Astrocyte (in vitro differentiated cells and primary cell): ENCODE data around the gene PEX11G. TPM values are rescaled to one million over a fixed set of nuclear protein-coding genes. Genes with fewer than 3 reads are reported as not detected.

ENCODE experiments used
- DNase-seq: peaks from one replicate; pipeline ENCODE4 v3.0.0-alpha.2; 2010; ENCODE audit warnings: low read depth
- FAIRE-seq: peaks from 2 replicates; lab custom pipeline; 2011; peaks lifted over from hg19 to GRCh38; lab: Jason Lieb, UNC
- H2AFZ ChIP-seq: 2 replicates; pipeline ENCODE4 v1.6.0; 2012; ENCODE audit warnings: low read depth, low read length, inconsistent platforms
- H3K27ac ChIP-seq: 2 replicates; pipeline ENCODE4 v1.5.1; 2011; ENCODE audit warnings: low read depth, low read length, inconsistent platforms
- H3K27me3 ChIP-seq: 2 replicates; pipeline ENCODE4 v1.6.0; 2011; ENCODE audit warnings: low read length, inconsistent platforms; ENCODE audit not compliant: insufficient read depth
- H3K36me3 ChIP-seq: 2 replicates; pipeline ENCODE4 v1.5.1; 2011; ENCODE audit warnings: low read length, inconsistent platforms; ENCODE audit not compliant: insufficient read depth
- H3K4me1 ChIP-seq: 2 replicates; pipeline ENCODE4 v1.5.1; 2011; ENCODE audit warnings: low read length, inconsistent platforms; ENCODE audit not compliant: insufficient read depth
- H3K4me2 ChIP-seq: 2 replicates; pipeline ENCODE4 v1.6.0; 2012; ENCODE audit warnings: low read length, inconsistent platforms
- H3K4me3 ChIP-seq: 2 replicates; pipeline ENCODE4 v1.5.1; 2011; ENCODE audit warnings: low read depth, mild to moderate bottlenecking, low read length, inconsistent platforms; ENCODE audit not compliant: insufficient read depth
- H3K79me2 ChIP-seq: 2 replicates; pipeline ENCODE4 v1.6.0; 2012; ENCODE audit warnings: mild to moderate bottlenecking, low read length, inconsistent platforms; ENCODE audit not compliant: insufficient read depth
- H3K9ac ChIP-seq: 2 replicates; pipeline ENCODE4 v1.6.0; 2012; ENCODE audit warnings: mild to moderate bottlenecking, low read length, inconsistent platforms
- H3K9me3 ChIP-seq: 2 replicates; pipeline ENCODE4 v1.5.1; 2012; ENCODE audit warnings: low read depth, mild to moderate bottlenecking, low read length, inconsistent platforms; ENCODE audit not compliant: insufficient read depth
- H4K20me1 ChIP-seq: 2 replicates; pipeline ENCODE4 v1.6.0; 2012; ENCODE audit warnings: low read length, inconsistent platforms; ENCODE audit not compliant: insufficient read depth
- H3K27ac Mint-ChIP-seq: one replicate; pipeline ENCODE4 v1.8.0; 2021; ENCODE audit warnings: mild to moderate bottlenecking, mixed read lengths; ENCODE audit not compliant: unreplicated experiment
- H3K27me3 Mint-ChIP-seq: one replicate; pipeline ENCODE4 v1.8.0; 2021; ENCODE audit warnings: low read depth, mixed read lengths; ENCODE audit not compliant: unreplicated experiment
- H3K36me3 Mint-ChIP-seq: one replicate; pipeline ENCODE4 v1.8.0; 2021; ENCODE audit warnings: low read depth, mixed read lengths; ENCODE audit not compliant: unreplicated experiment
- H3K4me1 Mint-ChIP-seq: one replicate; pipeline ENCODE4 v1.8.0; 2021; ENCODE audit warnings: low read depth, mixed read lengths; ENCODE audit not compliant: unreplicated experiment
- H3K4me3 Mint-ChIP-seq: one replicate; pipeline ENCODE4 v1.8.0; 2021; ENCODE audit warnings: mild to moderate bottlenecking, moderate library complexity, mixed read lengths; ENCODE audit not compliant: unreplicated experiment
- H3K9me3 Mint-ChIP-seq: one replicate; pipeline ENCODE4 v1.8.0; 2021; ENCODE audit warnings: mild to moderate bottlenecking, mixed read lengths; ENCODE audit not compliant: unreplicated experiment
- CTCF ChIP-seq: IDR thresholded peaks from 2 replicates; pipeline ENCODE4 v1.5.1; 2011; ENCODE audit warnings: low read depth, mild to moderate bottlenecking, inconsistent platforms, low read length, moderate library complexity; ENCODE audit not compliant: insufficient read depth
- EZH2 ChIP-seq: IDR thresholded peaks from 2 replicates; pipeline ENCODE4 v1.6.1; 2012; ENCODE audit warnings: mild to moderate bottlenecking, low read length, inconsistent platforms; ENCODE audit not compliant: insufficient read depth
- total RNA-seq: library from RNA; stranded (reverse); gene quantifications from 2 replicates; pipeline ENCODE4 v1.2.1, GENCODE V29; 2021

The PEX11G gene
- total RNA-seq, 1 donor from 2014 or later: 1.7 TPM

- Mint-ChIP-seq H3K4me1 (peaks cover 7% of the 10 kb centered on the region), H3K4me3 (peak overlapping the region; percentile 82), H3K9me3 (no peaks in the 10 kb centered on the region), H3K36me3 (no peaks in the 10 kb centered on the region), H3K27me3 (no peaks in the 10 kb centered on the region), H3K27ac (no peak overlapping the region)
- peak overlapping the region; percentile 14 for H3K27ac ChIP-seq
- peak overlapping the region; percentile 99 for H3K4me2 ChIP-seq
- no peaks in the 10 kb centered on the region for H3K27me3 ChIP-seq
- peak overlapping the region; percentile 72 for H3K4me3 ChIP-seq
- FAIRE-seq (no peak), DNase-seq (no peak)
- peaks cover 15% of the 10 kb centered on the region for H3K4me1 ChIP-seq
- peaks cover 4% of the 10 kb centered on the region for H3K36me3 ChIP-seq
- H3K79me2 ChIP-seq: peaks cover 22% of the 10 kb centered on the region
- H4K20me1 ChIP-seq: peaks cover 5% of the 10 kb centered on the region
- H3K9ac ChIP-seq: peak overlapping the region; percentile 84
- H2AFZ ChIP-seq: peak overlapping the region; percentile 81
- no peaks in the 10 kb centered on the region for H3K9me3 ChIP-seq
- TF ChIP-seq CTCF (no peak), EZH2 (no peak)
Measured at GRCh38 chr19:7522923-7523667, 34.3 kb upstream of the PEX11G start.

GRCh38 chr19:7522072-7522922, 33.5 kb upstream of the PEX11G start, which contains the start of gene MCOLN1:
Gene MCOLN1, plus strand, starts transcription at chr19:7522624. Its CDS starts 127 bp downstream, at chr19:7522751.
- no peaks in the 10 kb centered on the region for H3K27me3 ChIP-seq
- Mint-ChIP-seq H3K4me3 (peak within 1 kb of the TSS; percentile 84), H3K9me3 (no peaks in the 10 kb centered on the region), H3K27ac (peak within 1 kb of the TSS; percentile 14), H3K27me3 (no peaks in the 10 kb centered on the region), H3K36me3 (no peaks in the 10 kb centered on the region), H3K4me1 (peaks cover 7% of the 10 kb centered on the region)
- peak within 1 kb of the TSS; percentile 99 for H3K4me2 ChIP-seq
- peak within 1 kb of the TSS; percentile 84 for H3K9ac ChIP-seq
- peak within 1 kb of the TSS; percentile 72 for H3K4me3 ChIP-seq
- peak; percentile 79 for DNase-seq
- H3K9me3 ChIP-seq: no peaks in the 10 kb centered on the region
- H4K20me1 ChIP-seq: peaks cover 5% of the 10 kb centered on the region
- peaks cover 4% of the 10 kb centered on the region for H3K36me3 ChIP-seq
- peak within 1 kb of the TSS; percentile 86 for H2AFZ ChIP-seq
- FAIRE-seq: peak; percentile 13
- H3K4me1 ChIP-seq: peaks cover 15% of the 10 kb centered on the region
- H3K27ac ChIP-seq: peak within 1 kb of the TSS; percentile 21
- H3K79me2 ChIP-seq: peaks cover 25% of the 10 kb centered on the region
- no peak for TF ChIP-seq EZH2
- no peak for TF ChIP-seq CTCF
